K562 (cell line): ENCODE measurements around the gene CPVL.

Source experiments
- BACH1 ChIP-seq: fragments of 200-800 bp; sonication (Bioruptor generic); IDR thresholded peaks from 2 replicates; pipeline ENCODE4 v1.6.1; 2016; ENCODE audit warnings: missing genetic modification characterization, missing compliant biosample characterization
- BHLHE40 ChIP-seq: IDR thresholded peaks from 2 replicates; pipeline ENCODE4 v1.6.1; 2011; ENCODE audit warnings: low read length, improper control_type of control experiment
- MAZ ChIP-seq, 2 experiments: fragments of 450-650 bp in 1 of 2; sonication (generic) in 1 of 2; formaldehyde crosslinking; IDR thresholded peaks in 1 of 2; conservative IDR thresholded peaks in 1 of 2; 2 replicates each; pipeline versions ENCODE4 v1.4.0 to v1.5.0; 2020; ENCODE audit warnings: mild to moderate bottlenecking in 1 of 2, missing genetic modification reagents in 1 of 2
- NR2C1 ChIP-seq, 2 experiments: fragments of 450-650 bp; IDR thresholded peaks; 2 replicates each; pipeline ENCODE4 v1.6.1; 2017; ENCODE audit warnings: mild to moderate bottlenecking in 2 of 2, antibody characterized with exemption in 1 of 2, inconsistent platforms in 1 of 2, missing compliant biosample characterization in 1 of 2, missing genetic modification characterization in 1 of 2
- NR3C1 ChIP-seq: sonication (generic); formaldehyde crosslinking; IDR thresholded peaks from 2 replicates; pipeline ENCODE4 v1.8.1; 2022; ENCODE audit warnings: missing genetic modification reagents
- SFPQ ChIP-seq: fragments of 200-400 bp; formaldehyde crosslinking; IDR thresholded peaks from 2 replicates; pipeline ENCODE4 v1.6.1; 2017; ENCODE audit warnings: mild to moderate bottlenecking, low read depth, low read length, moderate library complexity
- TARDBP ChIP-seq: fragments of 450-650 bp; IDR thresholded peaks from 2 replicates; pipeline ENCODE4 v1.6.1; 2016
- ZBTB49 ChIP-seq: sonication (generic); formaldehyde crosslinking; IDR thresholded peaks from 2 replicates; pipeline ENCODE4 v1.8.0; 2022; ENCODE audit warnings: missing genetic modification reagents, mild to moderate bottlenecking, borderline replicate concordance
- ZBTB7A ChIP-seq: IDR thresholded peaks from 2 replicates; pipeline ENCODE4 v1.6.1; 2011; ENCODE audit warnings: low read depth, mild to moderate bottlenecking, low read length, moderate library complexity, borderline replicate concordance; ENCODE audit not compliant: control insufficient read depth
- ZNF778 ChIP-seq: fragments of 450-650 bp; formaldehyde crosslinking; IDR thresholded peaks from 2 replicates; pipeline ENCODE4 v1.4.0; 2020; ENCODE audit warnings: mild to moderate bottlenecking, moderate library complexity

GRCh38 chr7:28954471-28954870 is 191.9 kb downstream of the CPVL start:
- TF ChIP-seq MAZ (CRISPR knock-in tag; conservative IDR thresholded peaks at IDR 0.05 in 1 of 2, IDR thresholded peaks at IDR 0.05 in 1 of 2): no peak
- no peak for TF ChIP-seq TARDBP
- TF ChIP-seq NR3C1 (CRISPR knock-in tag): no peak
- no peak for TF ChIP-seq ZBTB49 (CRISPR knock-in tag)
- no peak for TF ChIP-seq SFPQ
- TF ChIP-seq ZBTB7A: no peak
- TF ChIP-seq ZNF778 (CRISPR knock-in tag): no peak
- TF ChIP-seq BACH1 (tag): no peak
- TF ChIP-seq BHLHE40: no peak
- no peak for TF ChIP-seq NR2C1 (IDR thresholded peaks at IDR 0.05)
- TF ChIP-seq NR2C1 (tag; IDR thresholded peaks at IDR 0.05): no peak
